Measurements from ENCODE around the gene PTPN23.

The PTPN23 gene

GRCh38 chr3:47409284-47409683 lies 28.5 kb downstream of the PTPN23 start:
- TF ChIP-seq CTCF (IDR thresholded peaks at IDR 0.05), result no peak

GRCh38 chr3:47409688-47410416 lies 29.0 kb downstream of the PTPN23 start:
- no peak for TF ChIP-seq CTCF (IDR thresholded peaks at IDR 0.05)

GRCh38 chr3:47410417-47410720 lies 29.5 kb downstream of the PTPN23 start:
- TF ChIP-seq CTCF (IDR thresholded peaks at IDR 0.05), result no peak

GRCh38 chr3:47410801-47411646 lies 30.2 kb downstream of the PTPN23 start:
- no peak for TF ChIP-seq CTCF (IDR thresholded peaks at IDR 0.05)

- TF ChIP-seq CTCF (IDR thresholded peaks at IDR 0.05), result no peak
These were observed 31.1 kb downstream of the PTPN23 start for GRCh38 chr3:47411696-47412452.

- no peak for TF ChIP-seq CTCF (IDR thresholded peaks at IDR 0.05)
These were observed 31.6 kb downstream of the PTPN23 start for GRCh38 chr3:47412453-47412756.

GRCh38 chr3:47412842-47413520 lies 32.2 kb downstream of the PTPN23 start:
- TF ChIP-seq CTCF (IDR thresholded peaks at IDR 0.05), result no peak
